Hepatocyte (in vitro differentiated cells): ENCODE data around the gene PPP5C. TPM values are rescaled to one million over a fixed set of nuclear protein-coding genes. Genes with fewer than 3 reads are reported as not detected.

ENCODE experiments used
- DNase-seq: peaks from one replicate; pipeline ENCODE4 v3.0.0-alpha.2; 2016; ENCODE audit warnings: low spot score
- H2AFZ ChIP-seq: fragments of 200-600 bp; sonication (generic); 2 replicates; pipeline ENCODE4 v1.6.0; 2016; ENCODE audit warnings: antibody characterized with exemption, mild to moderate bottlenecking
- H3K27ac ChIP-seq: fragments of 200-600 bp; sonication (generic); 2 replicates; pipeline ENCODE4 v1.5.1; 2016; ENCODE audit warnings: mild to moderate bottlenecking
- H3K27me3 ChIP-seq: fragments of 200-600 bp; sonication (generic); 2 replicates; pipeline ENCODE4 v1.6.1; 2016
- H3K36me3 ChIP-seq: fragments of 200-600 bp; sonication (generic); replicated peaks from 2 replicates; pipeline ENCODE4 v1.5.1; 2016; ENCODE audit warnings: low read depth; ENCODE audit not compliant: insufficient read depth
- H3K4me1 ChIP-seq: fragments of 200-600 bp; sonication (generic); 2 replicates; pipeline ENCODE4 v1.5.1; 2016; ENCODE audit warnings: mild to moderate bottlenecking, moderate library complexity; ENCODE audit not compliant: insufficient read depth
- H3K4me2 ChIP-seq: fragments of 200-600 bp; sonication (generic); 2 replicates; pipeline ENCODE4 v1.6.0; 2016
- H3K4me3 ChIP-seq: fragments of 200-600 bp; sonication (generic); 2 replicates; pipeline ENCODE4 v1.5.1; 2016; ENCODE audit warnings: mild to moderate bottlenecking
- H3K79me2 ChIP-seq: fragments of 200-600 bp; sonication (generic); 2 replicates; pipeline ENCODE4 v1.6.0; 2017; ENCODE audit warnings: mild to moderate bottlenecking
- H3K9me2 ChIP-seq: fragments of 200-600 bp; sonication (generic); replicated peaks from 2 replicates; pipeline ENCODE4 v1.6.0; 2017; ENCODE audit warnings: mild to moderate bottlenecking; ENCODE audit not compliant: insufficient read depth
- H3K9me3 ChIP-seq: fragments of 200-600 bp; sonication (generic); 2 replicates; pipeline ENCODE4 v1.5.1; 2016; ENCODE audit warnings: low read depth, mild to moderate bottlenecking
- H4K20me1 ChIP-seq: fragments of 200-600 bp; sonication (generic); 2 replicates; pipeline ENCODE4 v1.6.0; 2016; ENCODE audit warnings: mild to moderate bottlenecking; ENCODE audit not compliant: insufficient read depth, poor library complexity, severe bottlenecking
- EZH2 ChIP-seq: fragments of 200-600 bp; sonication (generic); IDR thresholded peaks from 2 replicates; pipeline ENCODE4 v1.6.1; 2016; ENCODE audit warnings: antibody characterized with exemption, mild to moderate bottlenecking, borderline replicate concordance
- EZH2phosphoT487 ChIP-seq: fragments of 200-600 bp; sonication (generic); IDR thresholded peaks from one replicate; pipeline ENCODE4 v1.6.1; 2018; ENCODE audit warnings: antibody characterized with exemption, mild to moderate bottlenecking, low read depth, moderate library complexity; ENCODE audit not compliant: unreplicated experiment, severe bottlenecking
- WGBS: methylation state at CpG from one replicate; pipeline ENCODE4 v1.1.6; 2016; ENCODE audit warnings: low lambda C conversion rate; ENCODE audit errors: missing lambda C conversion rate; 5-methylcytosine and 5-hydroxymethylcytosine counted together
- polyA plus RNA-seq: library from polyadenylated mRNA; unstranded; fragments of >200 nt; fragmentation: Nextera tagmentation; extraction: Ambion mirVana; gene quantifications from 2 replicates; pipeline ENCODE4 v1.2.1, GENCODE V29; 2016
- total RNA-seq: library from RNA; depleted of rRNA; stranded (reverse); fragments of >200 nt; gene quantifications from 2 replicates; pipeline ENCODE4 v1.2.3, GENCODE V29; 2014
- TF ChIP-seq, protein P1 (sequence below): fragments of 200-600 bp; sonication (generic); IDR thresholded peaks from 2 replicates; pipeline ENCODE4 v1.5.1; 2016; ENCODE audit warnings: antibody characterized with exemption, mild to moderate bottlenecking; ENCODE audit not compliant: poor library complexity

Gene PPP5C
- total RNA-seq (48.6 and 51.2 TPM in 2 replicates), polyA plus RNA-seq (67.6 and 68.8 TPM in 2 replicates)

- no peak for TF ChIP-seq EZH2phosphoT487
- TF ChIP-seq EZH2 = no peak
- TF ChIP-seq, protein P1, sequence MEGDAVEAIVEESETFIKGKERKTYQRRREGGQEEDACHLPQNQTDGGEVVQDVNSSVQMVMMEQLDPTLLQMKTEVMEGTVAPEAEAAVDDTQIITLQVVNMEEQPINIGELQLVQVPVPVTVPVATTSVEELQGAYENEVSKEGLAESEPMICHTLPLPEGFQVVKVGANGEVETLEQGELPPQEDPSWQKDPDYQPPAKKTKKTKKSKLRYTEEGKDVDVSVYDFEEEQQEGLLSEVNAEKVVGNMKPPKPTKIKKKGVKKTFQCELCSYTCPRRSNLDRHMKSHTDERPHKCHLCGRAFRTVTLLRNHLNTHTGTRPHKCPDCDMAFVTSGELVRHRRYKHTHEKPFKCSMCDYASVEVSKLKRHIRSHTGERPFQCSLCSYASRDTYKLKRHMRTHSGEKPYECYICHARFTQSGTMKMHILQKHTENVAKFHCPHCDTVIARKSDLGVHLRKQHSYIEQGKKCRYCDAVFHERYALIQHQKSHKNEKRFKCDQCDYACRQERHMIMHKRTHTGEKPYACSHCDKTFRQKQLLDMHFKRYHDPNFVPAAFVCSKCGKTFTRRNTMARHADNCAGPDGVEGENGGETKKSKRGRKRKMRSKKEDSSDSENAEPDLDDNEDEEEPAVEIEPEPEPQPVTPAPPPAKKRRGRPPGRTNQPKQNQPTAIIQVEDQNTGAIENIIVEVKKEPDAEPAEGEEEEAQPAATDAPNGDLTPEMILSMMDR = peak; percentile 96
- Histone ChIP-seq H3K9me2 (no peaks in the 10 kb centered on the region), H3K4me1 (peaks cover 32% of the 10 kb centered on the region), H4K20me1 (peaks cover 7% of the 10 kb centered on the region), H2AFZ (peak within 1 kb of the TSS; percentile 92), H3K27ac (peak within 1 kb of the TSS; percentile 94), H3K36me3 (no peaks in the 10 kb centered on the region), H3K27me3 (no peaks in the 10 kb centered on the region), H3K79me2 (peaks cover 50% of the 10 kb centered on the region), H3K4me3 (peak within 1 kb of the TSS; percentile 96), H3K9me3 (no peaks in the 10 kb centered on the region), H3K4me2 (peak within 1 kb of the TSS; percentile 87)
- 2% methylated on average over 60 of the region's 62 CpGs for WGBS
- DNase-seq = peak; percentile 98
Observed at GRCh38 chr19:46346821-46347571, at the start of gene PPP5C. Gene PPP5C (plus strand): TSS chr19:46347087. CDS start chr19:46347097, 10 bp downstream.

DNA sequence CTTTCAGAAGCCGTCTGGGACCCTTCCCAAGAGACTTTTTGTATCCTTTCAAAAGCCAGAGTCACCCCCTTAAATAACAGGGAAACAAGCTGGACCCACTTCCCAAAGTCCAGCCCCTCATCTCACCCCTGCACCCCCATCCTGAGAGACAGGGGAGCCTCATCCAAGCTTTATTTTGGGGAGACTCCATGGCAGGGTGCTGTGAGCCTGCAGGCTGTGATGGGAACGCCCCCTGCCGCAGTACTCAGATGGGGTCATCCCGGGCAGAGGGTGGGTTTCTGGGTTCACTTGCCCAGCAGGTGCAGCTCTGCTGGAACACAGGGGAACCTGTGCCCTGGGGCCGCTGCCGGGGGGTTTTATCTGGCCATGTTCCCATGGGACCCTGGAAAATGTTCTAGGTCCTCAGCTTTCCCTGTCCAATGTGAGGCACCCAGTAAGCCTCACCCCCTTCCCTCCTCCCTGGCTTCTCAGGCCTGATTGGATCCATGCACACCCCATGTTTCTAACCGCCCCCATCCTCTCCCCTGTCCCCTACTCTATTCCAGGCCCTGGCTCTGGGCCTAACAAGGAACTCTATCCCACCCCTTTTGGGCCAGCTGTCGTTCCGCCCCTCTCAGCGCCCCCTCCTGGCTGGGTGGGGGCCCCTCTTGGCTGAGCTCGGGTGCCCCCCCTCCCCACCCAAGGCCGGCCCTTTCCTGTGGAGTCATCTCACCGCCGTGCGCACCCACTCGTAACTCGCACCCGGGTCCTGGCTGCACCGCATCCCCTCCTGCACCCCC is 49.0 kb upstream of the PPP5C start:
- peak overlapping the region; percentile 32 for H3K4me3 ChIP-seq
- H3K4me2 ChIP-seq = peak overlapping the region; percentile 94
- peak; percentile 78 for DNase-seq
- 55% methylated on average over 13 of the region's 19 CpGs for WGBS
- peak overlapping the region; percentile 99 for H3K27ac ChIP-seq
- H3K4me1 ChIP-seq = peaks cover 56% of the 10 kb centered on the region
- H3K9me2 ChIP-seq = no peaks in the 10 kb centered on the region
- H4K20me1 ChIP-seq = no peaks in the 10 kb centered on the region
- no peaks in the 10 kb centered on the region for H3K27me3 ChIP-seq
- TF ChIP-seq, protein P1 = peak; percentile 36
- TF ChIP-seq EZH2 = no peak
- H3K36me3 ChIP-seq = no peaks in the 10 kb centered on the region
- no peak overlapping the region for H2AFZ ChIP-seq
- no peaks in the 10 kb centered on the region for H3K9me3 ChIP-seq
- peaks cover 26% of the 10 kb centered on the region for H3K79me2 ChIP-seq

- 74% methylated on average over 6 of the region's 7 CpGs for WGBS
- Histone ChIP-seq H3K36me3 (no peaks in the 10 kb centered on the region), H3K9me2 (no peaks in the 10 kb centered on the region), H3K79me2 (peaks cover 33% of the 10 kb centered on the region), H3K4me1 (peaks cover 63% of the 10 kb centered on the region), H3K27ac (peak overlapping the region; percentile 99), H3K4me2 (peak overlapping the region; percentile 94), H4K20me1 (no peaks in the 10 kb centered on the region), H3K4me3 (peak overlapping the region; percentile 19), H3K9me3 (no peaks in the 10 kb centered on the region), H2AFZ (no peak overlapping the region), H3K27me3 (no peaks in the 10 kb centered on the region)
- no peak for DNase-seq
- TF ChIP-seq, protein P1 = no peak
- TF ChIP-seq EZH2 (no peak), EZH2phosphoT487 (no peak)
Observed at GRCh38 chr19:46298479-46299003, 48.3 kb upstream of the PPP5C start.
